Transverse colon (tissue), 3 donors: ENCODE results near the gene CCDC24.

Experiments used
- POLR2A ChIP-seq: fragments of 450-650 bp; IDR thresholded peaks from one replicate; pipeline ENCODE4 v1.6.1; 2016; ENCODE audit warnings: antibody characterized with exemption, mild to moderate bottlenecking, moderate library complexity
- TF ChIP-seq, protein P1 (sequence below), 5 experiments: fragments of 200-600 bp in 3 of 5; fragments of 450-650 bp in 2 of 5; sonication (generic) in 3 of 5; IDR thresholded peaks; 1 replicate in 2 of 5; 2 replicates in 3 of 5; pipeline ENCODE4 v1.5.1; 2016 to 2017; ENCODE audit warnings: antibody characterized with exemption in 5 of 5, inconsistent platforms in 3 of 5, mild to moderate bottlenecking in 2 of 5, moderate library complexity in 1 of 5

DNA sequence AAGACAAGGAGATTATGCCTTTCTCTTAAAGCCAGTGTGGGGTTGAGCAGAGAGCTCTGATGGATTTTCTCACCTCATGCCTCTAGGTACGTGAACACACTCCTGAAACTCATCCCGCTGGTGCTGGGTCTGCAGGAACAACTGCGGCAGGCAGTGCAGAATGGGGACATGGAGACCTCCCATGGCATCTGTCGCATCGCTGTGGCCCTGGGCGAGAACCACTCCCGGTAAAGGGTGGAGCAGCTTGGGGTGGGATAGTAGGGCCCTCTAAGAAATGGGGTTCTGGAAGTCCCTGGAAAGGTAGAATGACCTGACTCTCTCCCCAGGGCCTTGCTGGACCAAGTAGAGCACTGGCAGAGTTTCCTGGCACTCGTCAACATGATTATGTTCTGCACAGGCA lies 35.2 kb upstream of the CCDC24 start:
- TF ChIP-seq, protein P1, sequence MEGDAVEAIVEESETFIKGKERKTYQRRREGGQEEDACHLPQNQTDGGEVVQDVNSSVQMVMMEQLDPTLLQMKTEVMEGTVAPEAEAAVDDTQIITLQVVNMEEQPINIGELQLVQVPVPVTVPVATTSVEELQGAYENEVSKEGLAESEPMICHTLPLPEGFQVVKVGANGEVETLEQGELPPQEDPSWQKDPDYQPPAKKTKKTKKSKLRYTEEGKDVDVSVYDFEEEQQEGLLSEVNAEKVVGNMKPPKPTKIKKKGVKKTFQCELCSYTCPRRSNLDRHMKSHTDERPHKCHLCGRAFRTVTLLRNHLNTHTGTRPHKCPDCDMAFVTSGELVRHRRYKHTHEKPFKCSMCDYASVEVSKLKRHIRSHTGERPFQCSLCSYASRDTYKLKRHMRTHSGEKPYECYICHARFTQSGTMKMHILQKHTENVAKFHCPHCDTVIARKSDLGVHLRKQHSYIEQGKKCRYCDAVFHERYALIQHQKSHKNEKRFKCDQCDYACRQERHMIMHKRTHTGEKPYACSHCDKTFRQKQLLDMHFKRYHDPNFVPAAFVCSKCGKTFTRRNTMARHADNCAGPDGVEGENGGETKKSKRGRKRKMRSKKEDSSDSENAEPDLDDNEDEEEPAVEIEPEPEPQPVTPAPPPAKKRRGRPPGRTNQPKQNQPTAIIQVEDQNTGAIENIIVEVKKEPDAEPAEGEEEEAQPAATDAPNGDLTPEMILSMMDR (IDR thresholded peaks at IDR 0.05): no peak
- no peak for TF ChIP-seq POLR2A
